HG03432 (cell line): ENCODE results near the gene TMEM109.

Experiments
- ATAC-seq: cut with Tn5 transposase; IDR thresholded peaks from one replicate; pipeline ENCODE4 v1.9.1; 2021; ENCODE audit warnings: mild to moderate bottlenecking, moderate library complexity; ENCODE audit not compliant: unreplicated experiment

TMEM109 gene, protein sequence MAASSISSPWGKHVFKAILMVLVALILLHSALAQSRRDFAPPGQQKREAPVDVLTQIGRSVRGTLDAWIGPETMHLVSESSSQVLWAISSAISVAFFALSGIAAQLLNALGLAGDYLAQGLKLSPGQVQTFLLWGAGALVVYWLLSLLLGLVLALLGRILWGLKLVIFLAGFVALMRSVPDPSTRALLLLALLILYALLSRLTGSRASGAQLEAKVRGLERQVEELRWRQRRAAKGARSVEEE

DNA sequence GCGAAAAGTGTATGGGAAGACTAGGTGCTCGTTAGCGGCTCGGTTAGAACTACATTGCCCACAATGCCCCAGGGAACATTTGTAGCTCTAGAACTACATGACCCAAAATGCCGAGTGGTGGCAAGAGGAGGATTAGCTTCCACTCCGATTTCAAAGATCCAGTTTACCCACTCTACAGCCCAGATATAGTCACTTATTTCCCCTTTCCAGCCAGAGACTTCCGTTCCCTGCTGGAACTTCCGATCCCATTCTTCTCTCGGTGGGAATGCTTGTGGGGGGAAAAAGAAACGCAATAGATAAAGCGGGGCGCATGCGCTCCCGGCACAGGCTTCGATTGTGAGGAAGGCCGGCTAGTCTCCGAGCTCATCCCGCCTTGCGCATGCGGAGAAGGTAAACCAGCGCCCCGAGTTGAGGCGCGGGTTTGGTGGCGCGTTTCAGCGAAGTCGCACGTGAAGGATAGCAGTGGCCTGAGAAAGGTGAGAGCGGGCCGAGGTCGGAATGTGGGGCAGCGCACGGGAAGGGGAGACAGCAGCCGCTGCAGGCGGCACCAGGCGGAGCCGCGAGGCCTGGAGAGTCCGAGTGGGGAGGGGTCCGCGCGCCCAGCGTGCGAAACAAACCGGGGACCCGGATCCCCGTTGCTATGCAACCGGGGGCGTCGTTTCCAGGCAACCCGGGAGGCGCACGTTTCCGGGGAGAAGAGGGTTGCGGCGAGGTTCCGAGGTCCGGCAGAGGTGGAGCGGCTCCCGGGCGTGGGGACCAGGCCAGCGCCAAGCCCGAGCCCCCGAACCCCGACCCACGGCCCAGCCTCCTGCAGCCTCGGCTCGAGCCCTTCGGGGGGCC is at the start of gene TMEM109:
TMEM109 (plus strand) TSS at position 366 of the 840 bp plus-strand sequence. CDS start 5,536 bp downstream, outside the sequence.
- peak; percentile 48 for ATAC-seq

DNA sequence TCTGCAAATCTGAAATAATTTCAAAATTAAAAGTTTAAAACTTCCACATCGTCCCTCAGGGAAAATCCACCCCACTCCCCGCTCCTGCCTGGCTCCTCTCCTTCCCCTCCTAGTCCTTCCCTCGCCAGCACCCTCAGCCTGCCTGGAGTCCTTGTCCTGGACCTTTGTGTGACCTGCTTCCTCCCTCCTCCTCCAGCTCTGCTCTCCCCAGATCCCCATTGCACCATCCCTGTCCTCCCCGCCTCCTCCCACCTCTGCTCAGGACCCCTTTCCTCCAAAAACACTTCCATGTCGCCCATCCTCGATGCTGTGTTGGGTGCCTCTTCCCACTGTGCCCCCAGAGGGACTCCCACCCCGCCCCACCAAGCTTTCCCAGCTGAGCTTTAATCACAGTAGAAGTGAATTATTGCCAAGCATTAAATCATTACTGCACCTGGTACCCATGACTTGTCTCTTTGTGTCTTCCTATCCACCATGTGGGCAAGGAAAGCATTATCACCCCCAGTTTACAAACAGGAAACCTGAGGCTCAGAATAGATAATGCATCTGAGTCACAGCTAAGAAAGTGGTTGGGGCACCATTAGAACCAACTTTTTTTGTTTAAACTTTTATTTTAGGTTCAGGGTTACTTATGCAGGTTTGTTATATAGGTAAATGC is 49.0 kb upstream of the TMEM109 start:
- ATAC-seq: no peak

DNA sequence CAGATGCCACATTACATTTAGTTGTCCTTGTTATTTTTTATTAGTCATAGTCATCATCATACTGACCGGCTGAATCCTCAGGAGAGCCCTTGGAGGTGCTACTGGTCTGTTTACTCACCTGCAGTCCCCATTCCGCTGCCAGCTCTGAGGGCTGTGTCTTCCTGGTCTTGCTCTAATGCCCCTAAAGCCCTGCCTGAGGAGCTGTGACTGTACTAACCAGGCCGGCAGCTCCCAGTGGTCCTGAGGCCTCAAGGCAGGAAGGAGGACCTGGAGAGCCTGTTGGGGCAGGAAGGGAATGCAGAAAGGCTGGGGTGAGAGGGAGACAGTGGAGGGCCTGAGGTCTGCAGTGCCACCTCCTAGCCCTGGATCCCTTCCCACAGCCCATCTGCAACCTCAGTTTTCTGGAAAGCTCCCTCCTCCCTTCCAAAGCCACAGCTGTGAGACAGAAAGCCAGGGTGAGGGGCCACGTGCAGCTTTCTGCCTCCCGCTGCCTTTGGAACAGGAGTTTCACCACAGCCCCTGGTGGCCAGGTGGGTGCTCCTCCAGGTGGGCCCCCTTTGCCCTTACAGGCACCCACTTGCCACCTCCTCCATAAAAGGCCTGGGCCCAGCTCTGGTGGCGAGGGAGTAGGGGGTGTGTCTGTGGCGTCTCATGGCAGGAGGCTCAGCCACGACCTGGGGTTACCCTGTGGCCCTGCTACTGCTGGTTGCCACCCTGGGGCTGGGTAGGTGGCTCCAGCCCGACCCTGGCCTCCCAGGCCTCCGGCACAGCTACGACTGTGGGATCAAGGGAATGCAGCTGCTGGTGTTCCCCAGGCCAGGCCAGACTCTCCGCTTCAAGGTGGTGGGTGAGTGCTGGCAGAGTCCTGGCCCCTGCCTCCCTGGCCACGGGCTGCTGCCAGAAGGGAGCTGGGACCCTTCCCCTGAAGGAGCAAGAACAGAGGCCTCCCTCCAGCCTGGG is 46.8 kb upstream of the TMEM109 start, which contains the start of gene ZP1:
ZP1 (plus strand) TSS at position 632 of the 960 bp plus-strand sequence; CDS start at position 652, 20 bp downstream.
- ATAC-seq: no peak

DNA sequence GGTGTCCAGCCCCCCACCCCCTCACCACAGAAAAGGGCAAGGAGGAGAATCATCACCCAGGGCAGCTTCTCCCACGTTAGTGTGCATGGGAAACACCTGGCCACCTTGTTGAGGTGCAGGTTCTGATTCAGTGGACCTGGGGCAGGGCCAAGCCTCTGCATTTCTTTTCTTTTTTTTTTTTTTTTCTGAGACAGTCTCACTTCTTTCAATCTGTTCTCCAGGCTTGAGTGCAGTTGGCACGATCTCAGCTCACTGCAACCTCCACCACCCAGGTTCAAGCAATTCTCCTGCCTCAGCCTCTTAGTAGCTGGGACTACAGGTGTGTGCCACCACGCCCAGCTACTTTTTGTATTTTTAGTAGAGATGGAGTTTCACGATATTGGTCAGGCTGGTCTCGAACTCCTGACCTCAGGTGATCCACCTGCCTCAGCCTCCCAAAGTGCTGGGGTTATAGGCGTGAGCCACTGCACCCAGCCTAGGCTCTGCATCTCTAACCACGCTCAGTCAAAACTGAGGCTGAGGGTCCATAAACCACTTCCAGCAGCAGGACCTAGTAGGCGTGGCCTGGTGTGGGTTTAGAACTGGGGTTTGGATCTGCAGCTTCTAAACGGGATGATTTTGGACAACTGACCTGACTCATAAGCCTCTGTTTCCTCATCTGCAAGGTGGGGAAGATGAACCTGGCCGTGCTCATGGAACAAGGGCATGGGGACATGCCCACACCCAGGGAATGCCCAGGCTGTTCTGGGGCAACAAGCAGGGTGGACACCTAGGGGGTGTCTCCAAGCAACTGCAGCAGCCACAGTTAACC is 45.9 kb upstream of the TMEM109 start:
- no peak for ATAC-seq

DNA sequence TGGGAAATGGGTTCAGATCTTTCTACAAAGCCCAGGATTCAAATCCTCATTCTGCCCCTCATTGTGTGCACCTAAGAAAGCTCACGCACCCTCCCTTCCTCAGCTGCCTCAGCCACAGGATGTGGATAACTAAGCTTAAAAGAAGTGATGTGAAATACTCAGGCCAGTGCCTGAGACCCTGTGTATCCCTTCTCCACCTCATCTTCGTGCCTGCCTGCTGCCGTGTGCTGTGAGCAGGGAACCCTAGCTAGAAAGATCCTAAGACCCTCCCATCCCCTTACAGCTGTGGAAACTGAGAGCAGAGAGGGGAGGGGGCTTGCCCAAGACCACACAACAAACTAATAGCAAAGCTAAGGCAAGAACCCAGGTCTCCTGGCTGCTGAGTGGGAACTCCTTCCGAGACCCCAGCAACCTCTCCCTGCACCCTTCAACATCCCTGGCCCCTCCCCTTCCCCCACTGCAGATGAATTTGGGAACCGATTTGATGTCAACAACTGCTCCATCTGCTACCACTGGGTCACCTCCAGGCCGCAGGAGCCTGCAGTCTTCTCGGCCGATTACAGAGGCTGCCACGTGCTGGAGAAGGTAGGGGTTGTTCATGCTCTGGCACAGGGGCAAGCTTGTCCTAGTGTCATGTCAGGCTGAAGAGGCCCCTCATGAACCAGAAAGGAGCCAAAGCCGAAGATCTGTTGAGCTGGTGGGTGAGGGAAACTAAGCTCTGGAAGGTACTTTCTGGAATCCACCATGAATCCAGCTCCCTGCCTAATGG is 45.1 kb upstream of the TMEM109 start:
- no peak for ATAC-seq

DNA sequence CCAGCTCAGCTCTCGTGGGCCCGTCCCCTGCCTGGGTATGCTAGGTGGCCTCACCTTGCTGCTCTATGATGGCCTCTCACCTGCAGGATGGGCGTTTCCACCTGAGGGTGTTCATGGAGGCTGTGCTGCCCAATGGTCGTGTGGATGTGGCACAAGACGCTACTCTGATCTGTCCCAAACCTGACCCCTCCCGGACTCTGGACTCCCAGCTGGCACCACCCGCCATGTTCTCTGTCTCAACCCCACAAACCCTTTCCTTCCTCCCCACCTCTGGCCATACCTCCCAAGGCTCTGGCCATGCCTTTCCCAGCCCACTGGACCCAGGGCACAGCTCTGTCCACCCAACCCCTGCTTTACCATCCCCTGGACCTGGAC is 44.5 kb upstream of the TMEM109 start:
- no peak for ATAC-seq

DNA sequence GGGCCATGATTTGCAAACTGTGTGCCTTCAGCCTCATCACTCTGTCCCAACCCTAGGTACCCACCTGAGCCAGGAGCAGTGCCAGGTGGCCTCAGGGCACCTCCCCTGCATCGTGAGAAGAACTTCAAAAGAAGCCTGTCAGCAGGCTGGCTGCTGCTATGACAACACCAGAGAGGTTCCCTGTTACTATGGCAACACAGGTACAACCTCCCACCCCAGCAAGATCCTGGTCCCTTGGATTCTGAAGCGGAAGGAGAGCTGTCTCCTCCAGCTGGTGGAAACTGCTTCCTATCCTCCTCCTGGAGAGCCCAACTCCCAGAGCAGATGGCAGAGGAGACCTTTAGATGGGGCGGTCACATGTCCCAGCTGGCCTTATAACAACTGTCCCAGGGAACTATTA is 43.7 kb upstream of the TMEM109 start:
- no peak for ATAC-seq

- ATAC-seq: no peak
Measured at GRCh38 chr11:60870733-60871377, 43.1 kb upstream of the TMEM109 start.

DNA sequence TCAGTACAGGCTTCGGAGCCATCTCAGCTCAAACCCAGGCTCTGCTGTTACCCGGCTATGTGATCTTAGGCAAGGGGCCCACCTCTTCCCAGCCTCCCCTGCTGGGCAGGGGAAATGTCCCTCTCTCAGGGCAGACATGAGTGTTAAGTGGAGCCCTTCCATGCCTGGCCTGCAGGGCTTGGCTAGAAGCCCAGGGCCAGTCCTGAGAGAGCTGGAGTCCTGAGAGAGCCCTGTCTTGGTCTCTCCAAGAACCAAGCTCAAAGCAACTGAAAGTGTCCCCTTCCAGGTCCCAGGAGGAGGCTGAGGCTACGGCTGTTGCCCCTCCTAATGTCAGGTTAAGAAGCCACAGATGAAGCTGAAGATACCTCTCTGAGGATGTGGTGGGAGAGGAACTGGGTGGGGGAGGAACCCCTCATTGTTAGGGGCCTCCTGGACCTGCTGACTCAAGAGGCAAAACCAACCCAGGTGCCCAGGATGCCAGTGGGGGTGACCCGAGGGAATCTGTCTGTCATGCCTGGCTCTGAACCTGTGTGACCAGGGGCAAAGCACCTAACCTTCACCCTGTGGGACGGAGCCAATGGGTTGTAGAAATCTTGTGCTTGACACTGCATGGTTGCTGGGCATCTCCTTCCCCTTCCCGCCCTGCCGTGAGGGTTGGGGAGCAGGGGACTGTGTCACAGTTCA is 42.4 kb upstream of the TMEM109 start:
- no peak for ATAC-seq

DNA sequence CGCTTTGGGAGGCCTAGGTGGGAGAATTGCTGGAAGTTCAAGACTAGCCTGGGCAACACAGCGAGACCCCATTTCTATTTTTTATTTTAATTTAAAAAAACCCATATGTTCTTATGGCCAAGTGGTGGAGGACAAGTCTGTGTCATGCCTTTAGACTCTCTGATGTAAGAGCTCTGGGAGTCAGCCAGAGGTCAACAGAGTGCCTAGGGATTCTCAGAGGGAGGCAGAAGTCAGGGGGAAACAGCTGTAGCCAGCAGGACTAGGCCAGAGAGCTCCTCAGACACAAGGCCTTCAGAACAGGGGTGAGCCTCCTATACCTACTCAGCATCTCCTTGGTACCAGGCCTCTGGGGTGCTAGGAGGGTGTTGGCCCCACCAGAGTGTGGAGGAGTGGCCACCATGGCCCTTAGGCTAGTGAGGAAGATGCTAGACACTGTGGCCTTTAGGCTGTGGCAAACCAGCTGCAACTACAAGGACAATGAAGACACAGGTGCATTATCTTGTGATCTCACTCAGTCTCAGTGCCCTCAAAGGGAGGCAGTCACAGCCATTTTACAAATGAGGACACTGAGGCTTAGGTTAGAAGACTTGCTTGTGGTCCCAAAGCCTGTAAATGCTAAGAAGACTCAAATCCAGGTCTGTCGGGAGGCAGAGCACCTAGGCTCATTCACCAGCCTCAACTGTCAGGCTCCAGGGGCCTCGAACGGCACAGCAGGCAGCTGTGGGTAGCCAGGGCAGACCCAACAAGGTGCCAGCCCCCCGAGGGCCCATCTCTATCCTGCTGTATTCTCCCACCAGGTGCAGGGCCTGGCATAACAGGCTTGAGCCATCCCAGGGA is 41.6 kb upstream of the TMEM109 start:
- no peak for ATAC-seq

DNA sequence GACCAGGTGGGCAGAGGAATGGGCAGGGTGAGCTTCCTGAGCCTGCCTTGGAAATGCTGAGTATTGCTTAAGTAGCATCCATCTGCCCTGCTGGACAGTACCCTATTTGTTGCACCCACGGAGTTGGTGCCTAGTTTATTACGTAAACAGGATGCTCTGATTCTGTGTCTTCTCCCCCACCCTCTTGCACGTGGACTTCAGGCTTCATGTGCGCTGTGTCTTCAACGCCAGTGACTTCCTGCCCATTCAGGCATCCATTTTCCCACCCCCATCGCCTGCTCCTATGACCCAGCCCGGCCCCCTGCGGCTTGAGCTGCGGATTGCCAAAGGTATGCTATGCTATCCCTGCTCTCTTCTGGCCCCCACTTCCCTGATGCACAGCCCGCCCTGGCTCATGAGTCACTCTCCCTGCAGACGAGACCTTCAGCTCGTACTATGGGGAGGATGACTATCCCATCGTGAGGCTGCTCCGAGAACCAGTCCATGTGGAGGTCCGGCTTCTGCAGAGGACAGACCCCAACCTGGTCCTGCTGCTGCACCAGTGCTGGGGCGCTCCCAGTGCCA is 40.9 kb upstream of the TMEM109 start:
- ATAC-seq: no peak

GRCh38 chr11:60873533-60873932 is 40.4 kb upstream of the TMEM109 start:
- ATAC-seq: no peak

DNA sequence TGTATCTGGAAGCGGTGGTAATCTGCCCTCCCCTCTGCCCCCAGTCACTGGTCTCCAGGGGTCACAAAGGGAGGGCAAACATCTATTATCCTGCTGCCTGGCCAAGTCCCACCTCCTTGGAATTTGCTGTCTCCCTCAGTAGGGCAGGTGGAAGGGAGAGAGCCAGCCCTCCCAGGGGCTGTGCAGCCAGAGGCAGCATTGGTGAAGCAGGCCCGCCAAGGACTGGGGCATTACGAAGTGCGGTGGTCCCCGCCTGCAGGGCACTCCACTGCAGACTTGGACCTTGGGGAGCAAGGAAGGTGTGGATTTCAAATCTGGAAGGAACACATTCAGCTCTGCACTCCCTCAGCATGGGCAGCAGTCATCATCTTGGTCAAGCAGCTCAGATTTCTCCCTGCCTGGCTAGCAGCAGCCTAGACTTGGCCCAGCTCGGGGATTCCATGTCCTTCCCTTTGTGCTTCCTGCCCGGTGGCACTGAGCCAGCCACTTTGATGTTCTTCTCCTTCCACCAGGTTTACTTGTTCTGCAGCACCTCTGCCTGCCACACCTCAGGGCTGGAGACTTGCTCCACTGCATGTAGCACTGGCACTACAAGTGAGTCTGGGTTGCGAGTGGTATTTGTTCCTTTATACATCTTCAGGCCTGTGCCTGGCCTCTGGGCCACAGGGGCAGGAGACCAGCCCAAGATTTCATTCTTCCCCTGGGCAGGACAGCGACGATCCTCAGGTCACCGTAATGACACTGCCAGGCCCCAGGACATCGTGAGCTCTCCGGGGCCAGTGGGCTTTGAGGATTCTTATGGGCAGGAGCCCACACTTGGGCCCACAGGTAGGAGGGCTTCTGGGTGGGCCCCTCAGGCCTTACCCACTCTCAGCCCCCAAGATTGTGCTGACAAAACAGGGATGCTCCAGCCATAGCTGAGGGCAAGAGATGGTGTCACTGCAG is 39.3 kb upstream of the TMEM109 start:
- ATAC-seq: no peak

DNA sequence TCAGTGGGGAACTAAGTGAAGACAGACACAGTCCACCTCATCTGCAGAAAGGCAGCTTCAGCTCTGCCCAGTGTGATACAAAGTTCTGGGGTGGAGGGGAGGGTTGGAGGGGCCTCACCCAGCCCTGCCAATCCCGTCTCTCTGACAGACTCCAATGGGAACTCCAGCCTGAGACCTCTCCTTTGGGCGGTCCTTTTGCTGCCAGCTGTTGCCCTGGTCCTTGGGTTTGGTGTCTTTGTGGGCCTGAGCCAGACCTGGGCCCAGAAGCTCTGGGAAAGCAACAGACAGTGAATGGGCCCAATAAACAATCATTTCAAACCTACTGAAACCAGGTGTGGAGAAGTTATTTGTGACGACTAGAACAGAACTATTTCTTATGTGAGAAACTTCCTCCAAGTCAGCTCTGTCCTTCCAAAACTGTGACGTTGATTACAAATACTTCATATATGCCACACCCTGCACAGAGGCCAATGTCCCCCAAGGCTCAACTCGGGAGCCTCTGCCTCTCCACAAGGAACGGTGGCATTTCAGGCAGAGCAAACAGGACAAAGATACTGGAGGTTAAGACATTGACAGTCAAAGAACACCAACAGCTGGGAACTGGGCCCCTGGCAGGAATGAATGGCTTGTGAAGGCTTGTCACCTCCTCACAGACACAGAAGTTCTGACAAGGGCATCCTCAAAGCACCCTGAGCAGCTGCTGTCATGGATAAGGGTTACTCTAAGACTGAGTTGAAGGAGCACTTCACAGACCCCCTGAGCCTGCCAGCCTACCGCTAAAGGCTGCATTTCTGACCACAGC is 38.4 kb upstream of the TMEM109 start:
- no peak for ATAC-seq

DNA sequence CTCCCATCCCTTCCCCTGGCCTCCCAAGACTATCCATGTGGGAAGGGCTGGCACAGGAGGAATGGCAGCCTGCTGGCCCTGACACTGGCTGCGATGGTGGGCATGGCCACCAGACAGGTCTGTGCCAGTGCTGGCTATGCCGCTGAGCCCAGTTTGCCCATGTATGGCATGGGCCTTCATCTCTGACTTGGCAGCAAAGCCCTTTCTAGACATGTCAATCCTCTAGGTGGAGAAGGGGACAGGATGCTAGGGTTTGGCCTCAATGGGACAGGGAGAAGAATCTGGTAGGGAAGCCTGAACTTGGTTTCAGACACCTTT is 37.8 kb upstream of the TMEM109 start:
- ATAC-seq: no peak
